H1 (cell line): ENCODE data around the gene TC2N. TPM values are rescaled to one million over a fixed set of nuclear protein-coding genes. Genes with fewer than 3 reads are reported as not detected.

ENCODE experiments used
- CTCF ChIA-PET: fragments of 300-600 bp; sonication (Branson Sonifier 250); formaldehyde crosslinking; loops from one replicate; lab custom pipeline; 2021; ENCODE audit not compliant: partially characterized antibody; lab: Charles Lee
- POLR2A ChIA-PET: fragments of 300-600 bp; sonication (Branson Sonifier 250); formaldehyde crosslinking; loops from one replicate; lab custom pipeline; 2021; ENCODE audit warnings: inconsistent platforms; ENCODE audit not compliant: partially characterized antibody; lab: Charles Lee
- DNase-seq, 2 experiments: peaks; one replicate each; pipeline versions ENCODE4 v3.0.0 to v3.0.0-alpha.2; 2010 to 2022; ENCODE audit warnings: low spot score in 2 of 2, low read depth in 1 of 2, mixed read lengths in 1 of 2
- FAIRE-seq: peaks from 2 replicates; lab custom pipeline; 2011; peaks lifted over from hg19 to GRCh38; lab: Jason Lieb, UNC
- H2AFZ ChIP-seq: 2 replicates; pipeline ENCODE4 v1.8.1; 2012; ENCODE audit warnings: low read length, inconsistent platforms
- H2AK5ac ChIP-seq: 2 replicates; pipeline ENCODE4 v1.6.1; 2013; ENCODE audit warnings: low read depth, low read length
- H2BK120ac ChIP-seq: replicated peaks from 2 replicates; pipeline ENCODE3; 2013; ENCODE audit warnings: low read depth, low read length, inconsistent platforms
- H2BK12ac ChIP-seq: 2 replicates; pipeline ENCODE4 v1.6.1; 2013; ENCODE audit warnings: low read depth, low read length
- H2BK15ac ChIP-seq: 2 replicates; pipeline ENCODE4 v1.6.1; 2013; ENCODE audit warnings: low read length
- H2BK20ac ChIP-seq: 2 replicates; pipeline ENCODE4 v1.6.1; 2013; ENCODE audit warnings: low read length
- H2BK5ac ChIP-seq: 2 replicates; pipeline ENCODE4 v1.6.1; 2013; ENCODE audit warnings: low read depth, low read length
- H3K14ac ChIP-seq: 2 replicates; pipeline ENCODE4 v1.6.1; 2013; ENCODE audit warnings: inconsistent platforms; ENCODE audit not compliant: insufficient read length
- H3K18ac ChIP-seq: 2 replicates; pipeline ENCODE4 v1.6.1; 2013; ENCODE audit warnings: low read length; ENCODE audit errors: extremely low read depth
- H3K23ac ChIP-seq: 2 replicates; pipeline ENCODE4 v1.6.1; 2013; ENCODE audit warnings: inconsistent platforms; ENCODE audit not compliant: insufficient read length
- H3K23me2 ChIP-seq: 2 replicates; pipeline ENCODE4 v1.6.1; 2013; ENCODE audit warnings: low read depth, low read length
- H3K27ac ChIP-seq: 2 replicates; pipeline ENCODE4 v1.6.1; 2011; ENCODE audit warnings: low read depth, low read length, inconsistent platforms
- H3K27me3 ChIP-seq, 4 experiments: replicated peaks in 1 of 4; 1 replicate in 1 of 4; 2 replicates in 3 of 4; pipeline versions ENCODE4 v1.6.1 to v1.8.1; 2011 to 2013; ENCODE audit warnings: low read length in 3 of 4, mild to moderate bottlenecking in 3 of 4, inconsistent platforms in 2 of 4, mixed read lengths in 2 of 4, moderate library complexity in 1 of 4; ENCODE audit not compliant: control insufficient read depth in 3 of 4, insufficient read depth in 3 of 4; ENCODE audit errors: extremely low read depth in 1 of 4
- H3K36me3 ChIP-seq, 4 experiments: 2 replicates each; pipeline versions ENCODE4 v1.6.1 to v1.8.1; 2011 to 2013; ENCODE audit warnings: mild to moderate bottlenecking in 4 of 4, low read length in 3 of 4, moderate library complexity in 2 of 4, control low read depth in 1 of 4, inconsistent platforms in 1 of 4; ENCODE audit not compliant: insufficient read depth in 4 of 4, control insufficient read depth in 2 of 4
- H3K4ac ChIP-seq: replicated peaks from 2 replicates; pipeline ENCODE3; 2013; ENCODE audit warnings: low read length, low read depth, mixed read lengths, inconsistent platforms; ENCODE audit not compliant: insufficient read length
- H3K4me1 ChIP-seq, 4 experiments: replicated peaks in 1 of 4; 1 replicate in 1 of 4; 2 replicates in 3 of 4; pipeline versions ENCODE4 v1.6.1 to v1.8.1; 2011 to 2013; ENCODE audit warnings: low read length in 3 of 4, inconsistent platforms in 2 of 4, mixed read lengths in 1 of 4; ENCODE audit not compliant: insufficient read depth in 4 of 4, control insufficient read depth in 3 of 4
- H3K4me2 ChIP-seq, 2 experiments: 2 replicates each; pipeline versions ENCODE4 v1.6.1 to v1.8.1; 2011 to 2013; ENCODE audit warnings: low read depth in 2 of 2, low read length in 2 of 2, control low read depth in 1 of 2, inconsistent platforms in 1 of 2, mild to moderate bottlenecking in 1 of 2; ENCODE audit not compliant: insufficient read depth in 1 of 2
- H3K4me3 ChIP-seq, 4 experiments: fragments of 200-600, 300-600 bp in 1 of 4; sonication (generic), shearing (Covaris generic), sonication (Bioruptor Twin) in 1 of 4; 2 replicates each; pipeline versions ENCODE4 v1.5.1 to v1.8.1; 2011 to 2016; ENCODE audit warnings: low read length in 4 of 4, low read depth in 3 of 4, control low read depth in 2 of 4, inconsistent platforms in 2 of 4, mild to moderate bottlenecking in 2 of 4, mixed read lengths in 1 of 4, moderate library complexity in 1 of 4; ENCODE audit not compliant: insufficient read depth in 2 of 4; ENCODE audit errors: extremely low read depth in 1 of 4
- H3K56ac ChIP-seq: replicated peaks from 2 replicates; pipeline ENCODE3; 2013; ENCODE audit warnings: low read depth, mild to moderate bottlenecking, mixed read lengths, low read length, inconsistent platforms; ENCODE audit not compliant: insufficient read length
- H3K79me1 ChIP-seq: 2 replicates; pipeline ENCODE4 v1.6.1; 2013; ENCODE audit warnings: low read depth, low read length, control low read depth
- H3K79me2 ChIP-seq, 2 experiments: 2 replicates each; pipeline versions ENCODE4 v1.6.1 to v1.8.1; 2012 to 2013; ENCODE audit warnings: low read length in 2 of 2, mild to moderate bottlenecking in 2 of 2, inconsistent platforms in 1 of 2; ENCODE audit not compliant: insufficient read depth in 2 of 2, control insufficient read depth in 1 of 2
- H3K9ac ChIP-seq, 4 experiments: replicated peaks in 1 of 4; 1 replicate in 1 of 4; 2 replicates in 3 of 4; pipeline versions ENCODE4 v1.6.1 to v1.8.1; 2011 to 2013; ENCODE audit warnings: low read depth in 3 of 4, low read length in 3 of 4, control low read depth in 2 of 4, mild to moderate bottlenecking in 2 of 4, moderate library complexity in 2 of 4, inconsistent platforms in 1 of 4; ENCODE audit errors: extremely low read depth in 1 of 4
- H3K9me3 ChIP-seq, 2 experiments: 2 replicates each; pipeline versions ENCODE4 v1.6.1 to v1.8.1; 2012 to 2013; ENCODE audit warnings: mild to moderate bottlenecking in 2 of 2, moderate library complexity in 2 of 2, control low read depth in 1 of 2, inconsistent platforms in 1 of 2, low read depth in 1 of 2, low read length in 1 of 2, mixed read lengths in 1 of 2; ENCODE audit not compliant: insufficient read depth in 2 of 2
- H4K20me1 ChIP-seq, 2 experiments: replicated peaks in 1 of 2; 2 replicates each; pipeline versions ENCODE3 to v1.8.1; 2011 to 2013; ENCODE audit warnings: inconsistent platforms in 2 of 2, low read length in 2 of 2, mild to moderate bottlenecking in 1 of 2; ENCODE audit not compliant: insufficient read depth in 2 of 2, control insufficient read depth in 1 of 2
- H4K5ac ChIP-seq: 2 replicates; pipeline ENCODE4 v1.6.1; 2013; ENCODE audit warnings: low read length, low read depth, mixed read lengths, inconsistent platforms; ENCODE audit not compliant: insufficient read length
- H4K8ac ChIP-seq: 2 replicates; pipeline ENCODE4 v1.8.0; 2013; ENCODE audit warnings: mild to moderate bottlenecking, moderate library complexity, low read length, inconsistent platforms; ENCODE audit not compliant: insufficient read depth; ENCODE audit errors: extremely low read depth
- H4K91ac ChIP-seq: replicated peaks from 2 replicates; pipeline ENCODE3; 2013; ENCODE audit warnings: low read length, mixed read lengths, inconsistent platforms; ENCODE audit not compliant: insufficient read length
- CBX8 ChIP-seq: fragments of 300-800, 300-1000 bp; sonication (generic); IDR thresholded peaks from 2 replicates; pipeline ENCODE4 v1.7.1; 2016; ENCODE audit warnings: low read depth, low read length, borderline replicate concordance
- EGR1 ChIP-seq: IDR thresholded peaks from 2 replicates; pipeline ENCODE4 v1.6.1; 2011; ENCODE audit warnings: low read depth, low read length, borderline replicate concordance
- POLR2A ChIP-seq, 2 experiments: IDR thresholded peaks; 1 replicate in 1 of 2; 2 replicates in 1 of 2; pipeline ENCODE4 v1.6.1; 2011; ENCODE audit warnings: low read depth in 2 of 2, low read length in 2 of 2, mild to moderate bottlenecking in 2 of 2; ENCODE audit errors: control extremely low read depth in 1 of 2
- POLR2AphosphoS5 ChIP-seq: IDR thresholded peaks from 2 replicates; pipeline ENCODE4 v1.6.1; 2011; ENCODE audit warnings: low read depth, low read length
- RNF2 ChIP-seq: fragments of 200-900, 300-1000 bp; sonication (generic); IDR thresholded peaks from 2 replicates; pipeline ENCODE4 v1.7.1; 2016; ENCODE audit warnings: borderline replicate concordance, low read depth, mild to moderate bottlenecking, antibody characterized with exemption, low read length; ENCODE audit not compliant: poor library complexity, severe bottlenecking; ENCODE audit errors: missing control alignments
- TBP ChIP-seq: IDR thresholded peaks from 2 replicates; pipeline ENCODE4 v1.6.1; 2011; ENCODE audit warnings: low read depth, low read length, improper control_type of control experiment
- ZNF274 ChIP-seq: IDR thresholded peaks from 2 replicates; pipeline ENCODE4 v1.7.0; 2012; ENCODE audit warnings: low read length, borderline replicate concordance; ENCODE audit errors: extremely low read depth
- WGBS, 2 experiments: shearing (Covaris generic) in 1 of 2; methylation state at CpG; one replicate each; pipeline versions ENCODE4 v1.1.6 to v1.1.7; 2013 to 2015; ENCODE audit warnings: low lambda C conversion rate in 2 of 2, mixed read lengths in 2 of 2, inconsistent platforms in 1 of 2, low coverage in 1 of 2, missing lambda C conversion rate in 1 of 2; ENCODE audit not compliant: insufficient replicate concordance in 2 of 2, insufficient coverage in 1 of 2, insufficient read length in 1 of 2; ENCODE audit errors: extremely low coverage in 1 of 2, missing lambda C conversion rate in 1 of 2; 5-methylcytosine and 5-hydroxymethylcytosine counted together
- polyA plus RNA-seq, 7 experiments: library from polyadenylated mRNA; depleted of rRNA in 3 of 7; stranded (reverse) in 5 of 7; unstranded in 2 of 7; fragments of >200 nt in 5 of 7; fragments of 200-250 nt in 2 of 7; gene quantifications; 1 replicate in 5 of 7; 2 replicates in 1 of 7; 4 replicates in 1 of 7; pipeline versions ENCODE4 v1.2.1 to v1.2.3, GENCODE V29; 2011 to 2013; ENCODE audit warnings: missing spikeins in 2 of 7, mixed read lengths in 2 of 7
- total RNA-seq: library from RNA; stranded (reverse); fragmentation: NEBNext Ultra II Directional; extraction: Animal tissue kit (Norgen Biotek cat#: 25700); gene quantifications from 2 replicates; pipeline ENCODE4 v1.2.1, GENCODE V29; 2021

The TC2N gene
- total and polyA plus RNA-seq, 2 of the 8 experiments (the other 6 are each of a cell fraction or from before 2014, with no cell fraction given) = 9.7 to 36.2 TPM

GRCh38 chr14:91893669-91894068 is 26.3 kb upstream of the TC2N start:
- Histone ChIP-seq H2BK120ac (no peak overlapping the region), H3K18ac (no peak overlapping the region), H3K27ac (no peak overlapping the region), H3K9me3 (no peaks in the 10 kb centered on the region), H3K14ac (no peak overlapping the region), H3K9ac (no peak overlapping the region), H2BK15ac (no peak overlapping the region), H2BK20ac (no peak overlapping the region), H3K23ac (no peak overlapping the region), H3K36me3 (no peaks in the 10 kb centered on the region), H2AK5ac (no peak overlapping the region), H3K79me2 (no peaks in the 10 kb centered on the region), H3K56ac (no peak overlapping the region), H3K4me2 (no peak overlapping the region), H3K4ac (no peak overlapping the region), H2AFZ (no peak overlapping the region), H2BK5ac (no peak overlapping the region), H4K20me1 (no peaks in the 10 kb centered on the region), H2BK12ac (no peak overlapping the region), H3K79me1 (no peaks in the 10 kb centered on the region), H4K8ac (no peak overlapping the region), H3K23me2 (no peaks in the 10 kb centered on the region), H4K91ac (no peak overlapping the region), H3K27me3 (no peaks in the 10 kb centered on the region), H3K4me3 (no peak overlapping the region), H4K5ac (no peak overlapping the region), H3K4me1 (peaks cover 0 to 4% (median 1%) of the 10 kb centered on the region in 4 experiments; a peak in 3 of 7 replicates)
- 87% methylated on average over 4 of the region's 4 CpGs; no CpG with 5 or more reads in 1 of the 2 experiments for WGBS, 2 experiments
- ChIA-PET POLR2A (no interaction called here), CTCF (interaction anchor here (0.6 to 3.3 kb wide), 13 partner anchors 8 to 275 kb away, joined by 3 to 13 read pairs (median 4); no protein-coding TSS in a partner anchor)
- no peak for TF ChIP-seq CBX8
- TF ChIP-seq RNF2 = no peak
- TF ChIP-seq ZNF274 = no peak
- TF ChIP-seq TBP = no peak
- no peak for TF ChIP-seq POLR2A (IDR thresholded peaks at IDR 0.05; ENCODE audit: control extremely low read depth in 1 of 2, low read depth in 2 of 2, low read length in 2 of 2)
- no peak for TF ChIP-seq EGR1
- TF ChIP-seq POLR2AphosphoS5 = no peak
- DNase-seq = no peak
- FAIRE-seq = no peak
